K562 (cell line): ENCODE results near the gene NISCH. TPM values are rescaled to one million over a fixed set of nuclear protein-coding genes. Genes with fewer than 3 reads are reported as not detected.

Experiments
- ATAC-seq: fragments of 200-7000 bp; cut with Tn5 transposase; 3 replicates; pipeline ENCODE4 v1.9.1; 2020; ENCODE audit warnings: moderate library complexity
- BruUV-seq: library from RNA; stranded (reverse); fragments of 400-500 nt; replicated peaks from 2 replicates; lab custom pipeline; 2021; lab: Mats Ljungman, UMichigan
- CTCF ChIA-PET: fragments of 300-600 bp; formaldehyde crosslinking; extraction: SDS; loops from one replicate; lab custom pipeline; 2021; ENCODE audit warnings: low intra/inter-chr PET ratio; lab: Yijun Ruan, JAX
- POLR2A ChIA-PET: fragments of 300-600, 350-650 bp; sonication (Branson Sonifier 250); formaldehyde crosslinking; extraction: SDS; loops from one replicate; lab custom pipeline; 2021; ENCODE audit warnings: antibody characterized with exemption, inconsistent platforms; lab: Yijun Ruan, JAX
- DNase-seq, 4 experiments: peaks; one replicate each; pipeline versions ENCODE4 v3.0.0 to v3.0.0-alpha.2; 2011 to 2018; ENCODE audit warnings: low spot score in 3 of 4, mixed read lengths in 3 of 4; ENCODE audit errors: extremely low read depth in 1 of 4
- FAIRE-seq: peaks from 2 replicates; lab custom pipeline; 2011; peaks lifted over from hg19 to GRCh38; lab: Jason Lieb, UNC
- H2AFZ ChIP-seq: 2 replicates; pipeline ENCODE4 v1.6.0; 2011; ENCODE audit warnings: low read depth, low read length, control low read depth, inconsistent platforms
- H3K27ac ChIP-seq: fragments of 200-600 bp; 3 replicates; pipeline ENCODE4 v1.8.0; 2011; ENCODE audit warnings: low read depth, mild to moderate bottlenecking, control low read depth, inconsistent platforms, low read length, moderate library complexity, mixed read lengths; ENCODE audit errors: extremely low read depth
- H3K27me3 ChIP-seq, 2 experiments: fragments of 300-600 bp in 1 of 2; 2 replicates in 1 of 2; 3 replicates in 1 of 2; pipeline versions ENCODE4 v1.6.0 to v1.8.0; 2011; ENCODE audit warnings: inconsistent platforms in 2 of 2, low read length in 2 of 2, mild to moderate bottlenecking in 1 of 2, mixed read lengths in 1 of 2, moderate library complexity in 1 of 2; ENCODE audit not compliant: control insufficient read depth in 2 of 2, insufficient read depth in 2 of 2
- H3K36me3 ChIP-seq: fragments of 300-600 bp; 3 replicates; pipeline ENCODE4 v1.8.0; 2011; ENCODE audit warnings: mild to moderate bottlenecking, low read length, inconsistent platforms; ENCODE audit not compliant: control insufficient read depth, insufficient read depth
- H3K4me1 ChIP-seq, 2 experiments: fragments of 200-600 bp in 1 of 2; replicated peaks in 1 of 2; 2 replicates in 1 of 2; 3 replicates in 1 of 2; pipeline versions ENCODE4 v1.5.1 to v1.8.0; 2011; ENCODE audit warnings: inconsistent platforms in 2 of 2, low read length in 2 of 2, mild to moderate bottlenecking in 1 of 2, mixed read lengths in 1 of 2, moderate library complexity in 1 of 2; ENCODE audit not compliant: control insufficient read depth in 2 of 2, insufficient read depth in 2 of 2
- H3K4me2 ChIP-seq: 2 replicates; pipeline ENCODE4 v1.6.1; 2011; ENCODE audit warnings: low read length, control low read depth, inconsistent platforms, mixed read lengths; ENCODE audit not compliant: insufficient read depth
- H3K4me3 ChIP-seq: fragments of 200-600 bp; sonication (generic), shearing (Covaris generic); 2 replicates; pipeline ENCODE4 v1.5.1; 2016; ENCODE audit warnings: control low read depth, inconsistent platforms
- H3K79me2 ChIP-seq: fragments of 200-600 bp; 3 replicates; pipeline ENCODE4 v1.8.0; 2011; ENCODE audit warnings: low read length, inconsistent platforms; ENCODE audit not compliant: control insufficient read depth, insufficient read depth
- H3K9ac ChIP-seq, 2 experiments: 2 replicates each; pipeline versions ENCODE4 v1.6.0 to v1.6.1; 2011; ENCODE audit warnings: low read depth in 2 of 2, low read length in 2 of 2, control low read depth in 1 of 2, inconsistent platforms in 1 of 2, mild to moderate bottlenecking in 1 of 2, mixed read lengths in 1 of 2; ENCODE audit not compliant: insufficient read depth in 1 of 2
- H3K9me1 ChIP-seq: one replicate; pipeline ENCODE4 v1.6.0; 2011; ENCODE audit warnings: inconsistent platforms, mild to moderate bottlenecking, low read length, moderate library complexity; ENCODE audit not compliant: control insufficient read depth, insufficient read depth
- H3K9me3 ChIP-seq: replicated peaks from 2 replicates; pipeline ENCODE4 v1.5.1; 2011; ENCODE audit warnings: low read depth, low read length, inconsistent platforms; ENCODE audit not compliant: control insufficient read depth, insufficient read depth
- H4K20me1 ChIP-seq: replicated peaks from 2 replicates; pipeline ENCODE4 v1.6.1; 2011; ENCODE audit warnings: low read length, inconsistent platforms, mixed read lengths; ENCODE audit not compliant: control insufficient read depth, insufficient read depth
- ARHGAP35 ChIP-seq: fragments of 450-650 bp; IDR thresholded peaks from 2 replicates; pipeline ENCODE4 v1.6.1; 2018; ENCODE audit not compliant: partially characterized antibody
- ILF3 ChIP-seq: fragments of 450-650 bp; IDR thresholded peaks from 2 replicates; pipeline ENCODE4 v1.6.1; 2018; ENCODE audit warnings: antibody characterized with exemption, mild to moderate bottlenecking, moderate library complexity, borderline replicate concordance
- MTA1 ChIP-seq: fragments of 450-650 bp; IDR thresholded peaks from 2 replicates; pipeline ENCODE4 v1.6.1; 2017; ENCODE audit warnings: borderline replicate concordance
- NFXL1 ChIP-seq: fragments of 450-650 bp; formaldehyde crosslinking; IDR thresholded peaks from 2 replicates; pipeline ENCODE4 v1.4.0; 2021; ENCODE audit warnings: mild to moderate bottlenecking
- POLR2G ChIP-seq: fragments of 200-400 bp; formaldehyde crosslinking; IDR thresholded peaks from 2 replicates; pipeline ENCODE4 v1.6.1; 2017; ENCODE audit warnings: low read depth, mild to moderate bottlenecking, antibody characterized with exemption, low read length, moderate library complexity
- ZNF311 ChIP-seq: fragments of 250-450 bp; sonication (Bioruptor Pico); IDR thresholded peaks from 2 replicates; pipeline ENCODE4 v1.4.0; 2020; ENCODE audit warnings: mild to moderate bottlenecking, moderate library complexity
- WGBS: fragments of 100-300 bp; shearing (Covaris generic); methylation state at CpG from one replicate; pipeline ENCODE4 v1.1.6; 2016; ENCODE audit warnings: low coverage, mixed read lengths; ENCODE audit not compliant: insufficient coverage; ENCODE audit errors: missing lambda C conversion rate; 5-methylcytosine and 5-hydroxymethylcytosine counted together
- in situ Hi-C: fragments of 300-500 bp; cut with MboI; formaldehyde crosslinking; loops from 4 replicates; pipeline ENCODE4 v1.15.0; 2018; ENCODE audit warnings: inconsistent platforms, mixed read lengths
- intact Hi-C: fragments of 100-400 bp; cut with micrococcal nuclease; formaldehyde crosslinking; loops from 2 replicates; pipeline ENCODE4 v1.14.2; 2022
- polyA plus RNA-seq, 8 experiments: library from polyadenylated mRNA; depleted of rRNA in 4 of 8; stranded (reverse) in 5 of 8; unstranded in 3 of 8; fragments of >200 nt; fragmentation: Nextera tagmentation in 2 of 8; fragmentation: Illumina TruSeq in 1 of 8; extraction: Ambion mirVana in 2 of 8; extraction: Trizol in 1 of 8; gene quantifications; 2 replicates each; pipeline versions ENCODE4 v1.2.1 to v1.2.3, GENCODE V29; 2011 to 2014; ENCODE audit warnings: inconsistent platforms in 1 of 8, missing spikeins in 1 of 8
- total RNA-seq, 7 experiments: library from RNA; depleted of rRNA in 6 of 7; stranded (reverse); fragments of >200 nt in 6 of 7; fragmentation: Illumina TruSeq in 2 of 7; extraction: Trizol in 2 of 7; gene quantifications; 2 replicates each; pipeline versions ENCODE4 v1.2.1 to v1.2.3, GENCODE V29; 2011 to 2021; ENCODE audit warnings: low replicate concordance in 1 of 7

The NISCH gene
- total and polyA plus RNA-seq, 9 of the 15 experiments (the other 6 are each of a cell fraction or from before 2014, with no cell fraction given): 0.44 to 43.5 (median 23.4) TPM

DNA sequence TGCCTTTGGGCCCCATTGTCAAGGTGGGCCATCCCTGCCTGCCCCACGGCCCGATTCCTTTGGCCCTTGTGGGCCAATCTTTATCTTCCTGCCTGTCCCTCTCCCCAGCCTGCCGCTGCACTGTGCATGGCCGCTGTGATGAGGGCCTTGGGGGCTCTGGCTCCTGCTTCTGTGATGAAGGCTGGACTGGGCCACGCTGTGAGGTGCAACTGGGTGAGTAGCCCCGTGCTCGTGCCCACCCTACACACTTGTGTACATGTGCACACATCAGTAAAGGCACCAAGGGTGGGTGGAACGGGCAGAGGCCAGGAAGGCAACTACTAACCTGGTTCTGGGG is 66.1 kb downstream of the NISCH start:
- Histone ChIP-seq H3K36me3 (peaks cover 29% of the 10 kb centered on the region; the same call in 2 of the 3 replicates), H3K9ac (no peak overlapping the region; a peak in 1 of 4 replicates), H3K27ac (no peak overlapping the region), H3K4me3 (no peak overlapping the region), H3K27me3 (no peaks in the 10 kb centered on the region), H3K79me2 (no peaks in the 10 kb centered on the region), H3K9me3 (no peaks in the 10 kb centered on the region), H3K4me2 (no peak overlapping the region), H4K20me1 (no peaks in the 10 kb centered on the region), H3K4me1 (peaks cover 12 to 62% of the 10 kb centered on the region in 2 experiments; a peak in 4 of 5 replicates), H3K9me1 (no peaks in the 10 kb centered on the region), H2AFZ (no peak overlapping the region)
- CTCF ChIA-PET: no interaction called here
- TF ChIP-seq MTA1 (no peak), NFXL1 (no peak), ZNF311 (CRISPR knock-in tag) (no peak), ILF3 (no peak)
- intact Hi-C loops: no loop called here
- DNase-seq (no peak), FAIRE-seq (no peak), ATAC-seq (no peak)
- POLR2A ChIA-PET: interaction anchor here (0.6 to 1.0 kb wide), 2 partner anchors 11 to 148 kb away, joined by 3 read pairs; no protein-coding TSS in a partner anchor
- 44% methylated on average over 5 of the region's 8 CpGs for WGBS
- in situ Hi-C loops: no loop called here
- no TSS peak for BruUV-seq

DNA sequence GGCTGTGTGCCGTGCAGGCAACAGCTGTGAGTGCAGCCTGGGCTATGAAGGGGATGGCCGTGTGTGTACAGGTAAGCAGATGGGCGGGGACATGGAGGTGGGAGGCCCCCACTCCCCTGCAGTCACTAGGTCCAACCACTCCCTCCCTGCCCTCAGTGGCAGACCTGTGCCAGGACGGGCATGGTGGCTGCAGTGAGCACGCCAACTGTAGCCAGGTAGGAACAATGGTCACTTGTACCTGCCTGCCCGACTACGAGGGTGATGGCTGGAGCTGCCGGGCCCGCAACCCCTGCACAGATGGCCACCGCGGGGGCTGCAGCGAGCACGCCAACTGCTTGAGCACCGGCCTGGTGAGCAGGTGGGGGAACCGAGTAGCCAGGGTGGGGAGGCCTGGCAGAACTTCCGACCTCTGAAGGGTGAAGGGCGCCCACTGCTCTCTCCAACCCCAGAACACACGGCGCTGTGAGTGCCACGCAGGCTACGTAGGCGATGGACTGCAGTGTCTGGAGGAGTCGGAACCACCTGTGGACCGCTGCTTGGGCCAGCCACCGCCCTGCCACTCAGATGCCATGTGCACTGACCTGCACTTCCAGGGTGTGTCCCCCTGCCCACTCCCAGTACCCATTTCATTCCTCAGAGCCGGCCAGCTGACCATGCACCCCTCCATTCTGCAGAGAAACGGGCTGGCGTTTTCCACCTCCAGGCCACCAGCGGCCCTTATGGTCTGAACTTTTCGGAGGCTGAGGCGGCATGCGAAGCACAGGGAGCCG is 66.7 kb downstream of the NISCH start:
- Histone ChIP-seq H3K27me3 (no peaks in the 10 kb centered on the region), H3K9ac (no peak overlapping the region; a peak in 1 of 4 replicates), H3K27ac (no peak overlapping the region), H3K36me3 (peaks cover 35% of the 10 kb centered on the region; the same call in 2 of the 3 replicates), H3K9me3 (no peaks in the 10 kb centered on the region), H3K79me2 (no peaks in the 10 kb centered on the region), H3K9me1 (no peaks in the 10 kb centered on the region), H3K4me1 (peaks cover 12 to 60% of the 10 kb centered on the region in 2 experiments; a peak in 4 of 5 replicates), H4K20me1 (no peaks in the 10 kb centered on the region), H2AFZ (no peak overlapping the region), H3K4me2 (no peak overlapping the region), H3K4me3 (no peak overlapping the region)
- intact Hi-C loops: no loop called here
- in situ Hi-C loops: no loop called here
- TF ChIP-seq POLR2G: 0 out of 2 replicates have a peak, but pooled peaks have one; percentile 55
- TF ChIP-seq ARHGAP35: no peak
- DNase-seq (no peak), ATAC-seq (no peak), FAIRE-seq (no peak)
- ChIA-PET CTCF (no interaction called here), POLR2A (interaction anchor here (0.6 kb wide), 1 partner anchor 147 kb away, joined by 3 read pairs; no protein-coding TSS in a partner anchor)
- 74% methylated on average over 20 of the region's 33 CpGs for WGBS
- no TSS peak for BruUV-seq
